HG03354 (cell line): ENCODE results near the gene IFT81.
A peak's percentile ranks its signal among the peaks of the same experiment; 100 is the strongest.
"Not testable (repeated sequence)": the region's sequence is repeated elsewhere in the genome, so short reads cannot be mapped to it uniquely, and the experiment has no call there.

Source experiments
- ATAC-seq: cut with Tn5 transposase; IDR thresholded peaks from one replicate; pipeline ENCODE4 v1.9.1; 2021; ENCODE audit warnings: mild to moderate bottlenecking; ENCODE audit not compliant: unreplicated experiment, poor library complexity, severe bottlenecking

IFT81 gene

GRCh38 chr12:110107369-110108281, 16.5 kb upstream of the IFT81 start:
- no peak for ATAC-seq

GRCh38 chr12:110108309-110109036, 15.7 kb upstream of the IFT81 start:
- no peak for ATAC-seq

- no peak for ATAC-seq
Observed at GRCh38 chr12:110109037-110109836, 14.9 kb upstream of the IFT81 start.

GRCh38 chr12:110109837-110110535, 14.2 kb upstream of the IFT81 start:
- ATAC-seq: no peak

- no peak for ATAC-seq
Observed at GRCh38 chr12:110111476-110112334, 12.5 kb upstream of the IFT81 start.

- ATAC-seq: no peak
Observed at GRCh38 chr12:110112335-110112660, 11.9 kb upstream of the IFT81 start.

GRCh38 chr12:110114528-110114937, 9.6 kb upstream of the IFT81 start:
- no peak for ATAC-seq

- no peak for ATAC-seq
Observed at GRCh38 chr12:110115675-110116074, 8.5 kb upstream of the IFT81 start.

GRCh38 chr12:110116623-110117022, 7.5 kb upstream of the IFT81 start:
- no peak for ATAC-seq

- ATAC-seq: not testable (repeated sequence)
Observed at GRCh38 chr12:110117210-110117609, 6.9 kb upstream of the IFT81 start.

GRCh38 chr12:110117956-110118685, 6.0 kb upstream of the IFT81 start:
- ATAC-seq: no peak

- ATAC-seq: no peak
Observed at GRCh38 chr12:110122929-110123328, 1.2 kb upstream of the IFT81 start.

GRCh38 chr12:110123919-110124268, 263 bp upstream of the IFT81 start:
- ATAC-seq: peak; percentile 62

GRCh38 chr12:110126557-110126956, 2.4 kb downstream of the IFT81 start:
- no peak for ATAC-seq

GRCh38 chr12:110134691-110135411, 10.7 kb downstream of the IFT81 start:
- no peak for ATAC-seq

- no peak for ATAC-seq
Observed at GRCh38 chr12:110135806-110136205, 11.6 kb downstream of the IFT81 start.

GRCh38 chr12:110137786-110138185, 13.6 kb downstream of the IFT81 start:
- no peak for ATAC-seq

GRCh38 chr12:110141389-110141788, 17.2 kb downstream of the IFT81 start:
- ATAC-seq: no peak
